H1 (cell line): Measurements from ENCODE around the gene LEMD1.

ENCODE experiments used
- EZH2 ChIP-seq: fragments of 200-600 bp; sonication (generic); IDR thresholded peaks from 2 replicates; pipeline ENCODE4 v1.7.1; 2012; ENCODE audit warnings: low read depth, mild to moderate bottlenecking, moderate library complexity, low read length, inconsistent platforms; ENCODE audit not compliant: severe bottlenecking
- HDAC2 ChIP-seq, 2 experiments: fragments of 300-600 bp in 1 of 2; sonication (generic) in 1 of 2; IDR thresholded peaks; 2 replicates each; pipeline ENCODE4 v1.6.1; 2011 to 2012; ENCODE audit warnings: low read depth in 2 of 2, low read length in 2 of 2, mild to moderate bottlenecking in 2 of 2, moderate library complexity in 2 of 2, borderline replicate concordance in 1 of 2, inconsistent platforms in 1 of 2
- POLR2A ChIP-seq, 2 experiments: IDR thresholded peaks; 1 replicate in 1 of 2; 2 replicates in 1 of 2; pipeline ENCODE4 v1.6.1; 2011; ENCODE audit warnings: low read depth in 2 of 2, low read length in 2 of 2, mild to moderate bottlenecking in 2 of 2; ENCODE audit errors: control extremely low read depth in 1 of 2
- RAD21 ChIP-seq, 2 experiments: IDR thresholded peaks in 1 of 2; conservative IDR thresholded peaks in 1 of 2; 2 replicates each; pipeline ENCODE4 v1.6.1; 2011; ENCODE audit warnings: low read depth in 2 of 2, low read length in 2 of 2, improper control_type of control experiment in 1 of 2, inconsistent platforms in 1 of 2, mild to moderate bottlenecking in 1 of 2, moderate library complexity in 1 of 2
- SIN3A ChIP-seq, 2 experiments: IDR thresholded peaks in 1 of 2; conservative IDR thresholded peaks in 1 of 2; 2 replicates each; pipeline ENCODE4 v1.6.1; 2011 to 2012; ENCODE audit warnings: low read length in 2 of 2, improper control_type of control experiment in 1 of 2, low read depth in 1 of 2, mild to moderate bottlenecking in 1 of 2
- TBP ChIP-seq: IDR thresholded peaks from 2 replicates; pipeline ENCODE4 v1.6.1; 2011; ENCODE audit warnings: low read depth, low read length, improper control_type of control experiment
- TF ChIP-seq, protein P1 (sequence below), 3 experiments: IDR thresholded peaks; 1 replicate in 2 of 3; 2 replicates in 1 of 3; pipeline versions ENCODE4 v1.5.1 to v1.6.1; 2011; ENCODE audit warnings: low read length in 3 of 3, mild to moderate bottlenecking in 3 of 3, inconsistent platforms in 2 of 3, low read depth in 1 of 3, moderate library complexity in 1 of 3; ENCODE audit not compliant: insufficient read depth in 1 of 3; ENCODE audit errors: control extremely low read depth in 1 of 3
- TF ChIP-seq, protein P2 (sequence below): IDR thresholded peaks from 2 replicates; pipeline ENCODE4 v1.6.1; 2011; ENCODE audit warnings: low read length, improper control_type of control experiment
- TF ChIP-seq, protein P3 (sequence below): IDR thresholded peaks from 2 replicates; pipeline ENCODE4 v1.6.1; 2012; ENCODE audit warnings: low read length, inconsistent platforms

DNA sequence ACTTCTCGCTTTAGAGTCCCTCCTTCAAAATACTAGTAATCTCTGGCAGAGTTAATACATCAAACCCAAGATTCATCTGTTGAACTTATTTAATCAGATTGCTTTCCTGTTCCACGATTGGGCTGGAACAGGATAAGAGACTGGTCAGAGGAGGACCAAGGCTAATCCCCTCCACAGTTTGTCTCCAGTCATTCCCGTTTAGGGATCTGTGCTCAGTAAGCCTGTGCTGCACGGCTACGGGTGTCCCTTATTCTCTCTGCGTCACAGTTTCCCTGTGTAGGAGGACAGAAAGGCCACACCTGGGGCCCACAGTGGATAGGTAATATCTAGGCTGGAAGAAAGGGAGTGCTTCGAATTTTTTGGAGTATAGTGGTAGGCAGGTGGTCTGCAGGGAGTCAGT, 83.8 kb downstream of the LEMD1 start:
- TF ChIP-seq, protein P1, sequence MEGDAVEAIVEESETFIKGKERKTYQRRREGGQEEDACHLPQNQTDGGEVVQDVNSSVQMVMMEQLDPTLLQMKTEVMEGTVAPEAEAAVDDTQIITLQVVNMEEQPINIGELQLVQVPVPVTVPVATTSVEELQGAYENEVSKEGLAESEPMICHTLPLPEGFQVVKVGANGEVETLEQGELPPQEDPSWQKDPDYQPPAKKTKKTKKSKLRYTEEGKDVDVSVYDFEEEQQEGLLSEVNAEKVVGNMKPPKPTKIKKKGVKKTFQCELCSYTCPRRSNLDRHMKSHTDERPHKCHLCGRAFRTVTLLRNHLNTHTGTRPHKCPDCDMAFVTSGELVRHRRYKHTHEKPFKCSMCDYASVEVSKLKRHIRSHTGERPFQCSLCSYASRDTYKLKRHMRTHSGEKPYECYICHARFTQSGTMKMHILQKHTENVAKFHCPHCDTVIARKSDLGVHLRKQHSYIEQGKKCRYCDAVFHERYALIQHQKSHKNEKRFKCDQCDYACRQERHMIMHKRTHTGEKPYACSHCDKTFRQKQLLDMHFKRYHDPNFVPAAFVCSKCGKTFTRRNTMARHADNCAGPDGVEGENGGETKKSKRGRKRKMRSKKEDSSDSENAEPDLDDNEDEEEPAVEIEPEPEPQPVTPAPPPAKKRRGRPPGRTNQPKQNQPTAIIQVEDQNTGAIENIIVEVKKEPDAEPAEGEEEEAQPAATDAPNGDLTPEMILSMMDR (IDR thresholded peaks at IDR 0.05; ENCODE audit: control extremely low read depth in 1 of 3, insufficient read depth in 1 of 3, low read depth in 1 of 3, low read length in 3 of 3), result no peak
- TF ChIP-seq TBP (no peak), HDAC2 (IDR thresholded peaks at IDR 0.05; ENCODE audit: borderline replicate concordance in 1 of 2, low read depth in 2 of 2, low read length in 2 of 2) (no peak), POLR2A (IDR thresholded peaks at IDR 0.05; ENCODE audit: control extremely low read depth in 1 of 2, low read depth in 2 of 2, low read length in 2 of 2) (no peak), RAD21 (IDR thresholded peaks at IDR 0.05 in 1 of 2, conservative IDR thresholded peaks at IDR 0.05 in 1 of 2; ENCODE audit: low read depth in 2 of 2, low read length in 2 of 2) (no peak), SIN3A (conservative IDR thresholded peaks at IDR 0.05 in 1 of 2, IDR thresholded peaks at IDR 0.05 in 1 of 2; ENCODE audit: low read depth in 1 of 2, low read length in 2 of 2) (no peak), EZH2 (no peak)
- TF ChIP-seq, protein P2, sequence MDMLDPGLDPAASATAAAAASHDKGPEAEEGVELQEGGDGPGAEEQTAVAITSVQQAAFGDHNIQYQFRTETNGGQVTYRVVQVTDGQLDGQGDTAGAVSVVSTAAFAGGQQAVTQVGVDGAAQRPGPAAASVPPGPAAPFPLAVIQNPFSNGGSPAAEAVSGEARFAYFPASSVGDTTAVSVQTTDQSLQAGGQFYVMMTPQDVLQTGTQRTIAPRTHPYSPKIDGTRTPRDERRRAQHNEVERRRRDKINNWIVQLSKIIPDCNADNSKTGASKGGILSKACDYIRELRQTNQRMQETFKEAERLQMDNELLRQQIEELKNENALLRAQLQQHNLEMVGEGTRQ, result no peak
- TF ChIP-seq, protein P3, sequence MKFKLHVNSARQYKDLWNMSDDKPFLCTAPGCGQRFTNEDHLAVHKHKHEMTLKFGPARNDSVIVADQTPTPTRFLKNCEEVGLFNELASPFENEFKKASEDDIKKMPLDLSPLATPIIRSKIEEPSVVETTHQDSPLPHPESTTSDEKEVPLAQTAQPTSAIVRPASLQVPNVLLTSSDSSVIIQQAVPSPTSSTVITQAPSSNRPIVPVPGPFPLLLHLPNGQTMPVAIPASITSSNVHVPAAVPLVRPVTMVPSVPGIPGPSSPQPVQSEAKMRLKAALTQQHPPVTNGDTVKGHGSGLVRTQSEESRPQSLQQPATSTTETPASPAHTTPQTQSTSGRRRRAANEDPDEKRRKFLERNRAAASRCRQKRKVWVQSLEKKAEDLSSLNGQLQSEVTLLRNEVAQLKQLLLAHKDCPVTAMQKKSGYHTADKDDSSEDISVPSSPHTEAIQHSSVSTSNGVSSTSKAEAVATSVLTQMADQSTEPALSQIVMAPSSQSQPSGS, result no peak
